Keratinocyte (primary cell): Measurements from ENCODE around the gene AP1M1.

Experiments
- EZH2 ChIP-seq: IDR thresholded peaks from one replicate; pipeline ENCODE4 v1.6.1; 2012; ENCODE audit warnings: inconsistent platforms, mild to moderate bottlenecking, low read length, moderate library complexity
- TF ChIP-seq, protein P1 (sequence below), 3 experiments: IDR thresholded peaks in 1 of 3; conservative IDR thresholded peaks in 1 of 3; optimal IDR thresholded peaks in 1 of 3; 2 replicates in 2 of 3; 3 replicates in 1 of 3; pipeline versions ENCODE3 to v1.5.1; 2011; ENCODE audit warnings: low read length in 3 of 3, mild to moderate bottlenecking in 3 of 3, moderate library complexity in 2 of 3, control low read depth in 1 of 3, inconsistent platforms in 1 of 3; ENCODE audit not compliant: insufficient read depth in 2 of 3; ENCODE audit errors: extremely low read depth in 1 of 3

DNA sequence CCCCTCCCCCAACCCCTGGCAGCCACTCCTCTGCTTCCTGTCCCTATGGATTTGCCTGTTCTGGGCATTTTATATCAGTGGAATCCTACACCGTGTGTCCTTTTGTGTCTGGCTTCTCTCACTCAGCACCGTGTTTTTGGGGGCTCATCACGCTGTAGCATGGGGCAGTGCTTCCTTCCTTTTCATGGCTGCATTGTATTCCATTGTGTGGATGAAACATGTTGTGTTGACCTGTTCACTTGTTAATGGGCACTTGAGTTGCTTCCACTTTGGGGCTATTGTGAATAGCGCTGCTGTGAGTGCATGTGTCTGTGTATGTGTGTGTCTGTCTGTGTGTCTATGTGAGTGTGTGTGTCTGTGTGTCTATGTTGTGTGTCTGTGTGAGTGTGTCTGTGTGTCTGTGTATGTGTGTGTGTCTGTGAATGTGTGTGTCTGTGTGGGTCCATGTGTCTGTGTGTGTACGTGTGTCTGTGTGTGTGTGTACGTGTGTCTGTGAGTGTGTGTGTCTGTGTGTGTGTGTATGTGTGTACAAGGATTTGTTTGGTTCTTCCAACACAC lies 57.2 kb downstream of the AP1M1 start:
- TF ChIP-seq, protein P1, sequence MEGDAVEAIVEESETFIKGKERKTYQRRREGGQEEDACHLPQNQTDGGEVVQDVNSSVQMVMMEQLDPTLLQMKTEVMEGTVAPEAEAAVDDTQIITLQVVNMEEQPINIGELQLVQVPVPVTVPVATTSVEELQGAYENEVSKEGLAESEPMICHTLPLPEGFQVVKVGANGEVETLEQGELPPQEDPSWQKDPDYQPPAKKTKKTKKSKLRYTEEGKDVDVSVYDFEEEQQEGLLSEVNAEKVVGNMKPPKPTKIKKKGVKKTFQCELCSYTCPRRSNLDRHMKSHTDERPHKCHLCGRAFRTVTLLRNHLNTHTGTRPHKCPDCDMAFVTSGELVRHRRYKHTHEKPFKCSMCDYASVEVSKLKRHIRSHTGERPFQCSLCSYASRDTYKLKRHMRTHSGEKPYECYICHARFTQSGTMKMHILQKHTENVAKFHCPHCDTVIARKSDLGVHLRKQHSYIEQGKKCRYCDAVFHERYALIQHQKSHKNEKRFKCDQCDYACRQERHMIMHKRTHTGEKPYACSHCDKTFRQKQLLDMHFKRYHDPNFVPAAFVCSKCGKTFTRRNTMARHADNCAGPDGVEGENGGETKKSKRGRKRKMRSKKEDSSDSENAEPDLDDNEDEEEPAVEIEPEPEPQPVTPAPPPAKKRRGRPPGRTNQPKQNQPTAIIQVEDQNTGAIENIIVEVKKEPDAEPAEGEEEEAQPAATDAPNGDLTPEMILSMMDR (optimal IDR thresholded peaks at IDR 0.05 in 1 of 3, IDR thresholded peaks at IDR 0.05 in 1 of 3, conservative IDR thresholded peaks at IDR 0.05 in 1 of 3; ENCODE audit: extremely low read depth in 1 of 3, insufficient read depth in 2 of 3, low read length in 3 of 3), result no peak
- TF ChIP-seq EZH2, result no peak
